Thoracic aorta (tissue), 2 donors: Measurements from ENCODE around the gene ODF2. TPM values are rescaled to one million over a fixed set of nuclear protein-coding genes. Genes with fewer than 3 reads are reported as not detected.
A peak's percentile ranks its signal among the peaks of the same experiment; 100 is the strongest.

Experiments
- ATAC-seq: fragments of 150-250 bp; one replicate; pipeline ENCODE4 v1.8.0; 2017; ENCODE audit warnings: low read depth; ENCODE audit not compliant: insufficient number of reproducible peaks, low FRiP score
- DNase-seq: peaks from one replicate; pipeline ENCODE4 v3.0.0-alpha.2; 2020; ENCODE audit warnings: low spot score
- H3K27ac ChIP-seq, 2 donors: fragments of 200-600 bp; sonication (generic); 1 replicate in 1 of 2; 2 replicates in 1 of 2; pipeline ENCODE4 v1.5.1; 2016; ENCODE audit warnings: mild to moderate bottlenecking in 2 of 2, moderate library complexity in 2 of 2
- H3K27me3 ChIP-seq: fragments of 200-600 bp; sonication (generic); replicated peaks from 2 replicates; pipeline ENCODE4 v1.6.0; 2016; ENCODE audit warnings: mild to moderate bottlenecking; ENCODE audit not compliant: insufficient read depth
- H3K36me3 ChIP-seq: fragments of 200-600 bp; sonication (generic); one replicate; pipeline ENCODE4 v1.5.1; 2016
- H3K4me1 ChIP-seq, 2 donors: fragments of 200-600 bp; sonication (generic); 1 replicate in 1 of 2; 2 replicates in 1 of 2; pipeline versions ENCODE4 v1.5.1 to v1.6.0; 2016; ENCODE audit warnings: low read depth in 2 of 2, mild to moderate bottlenecking in 1 of 2; ENCODE audit not compliant: control insufficient read depth in 1 of 2
- H3K4me3 ChIP-seq: fragments of 200-600 bp; sonication (generic); 2 replicates; pipeline ENCODE4 v1.5.1; 2016; ENCODE audit warnings: mild to moderate bottlenecking
- H3K9me3 ChIP-seq: fragments of 200-600 bp; sonication (generic); 2 replicates; pipeline ENCODE4 v1.5.1; 2016
- CTCF ChIP-seq: fragments of 200-600 bp; sonication (generic); IDR thresholded peaks from one replicate; pipeline ENCODE4 v1.5.1; 2019; ENCODE audit warnings: antibody characterized with exemption
- total RNA-seq, 2 donors: library from RNA; depleted of rRNA; stranded (reverse); fragments of >200 nt; gene quantifications; one replicate each; pipeline versions ENCODE4 v1.1.0 to v1.2.3, GENCODE V29; 2016

ODF2 gene
- total RNA-seq, 2 donors from 2014 or later: 22.5 to 36.5 TPM

GRCh38 chr9:128540634-128541360 is 85.0 kb downstream of the ODF2 start:
- Histone ChIP-seq H3K4me3 (no peak overlapping the region), H3K36me3 (peaks cover 64% of the 10 kb centered on the region), H3K9me3 (no peaks in the 10 kb centered on the region), H3K27me3 (no peaks in the 10 kb centered on the region), H3K27ac (no peak overlapping the region), H3K4me1 (no peaks in the 10 kb centered on the region)
- no peak for DNase-seq
- TF ChIP-seq CTCF: no peak
- ATAC-seq: no peak

DNA sequence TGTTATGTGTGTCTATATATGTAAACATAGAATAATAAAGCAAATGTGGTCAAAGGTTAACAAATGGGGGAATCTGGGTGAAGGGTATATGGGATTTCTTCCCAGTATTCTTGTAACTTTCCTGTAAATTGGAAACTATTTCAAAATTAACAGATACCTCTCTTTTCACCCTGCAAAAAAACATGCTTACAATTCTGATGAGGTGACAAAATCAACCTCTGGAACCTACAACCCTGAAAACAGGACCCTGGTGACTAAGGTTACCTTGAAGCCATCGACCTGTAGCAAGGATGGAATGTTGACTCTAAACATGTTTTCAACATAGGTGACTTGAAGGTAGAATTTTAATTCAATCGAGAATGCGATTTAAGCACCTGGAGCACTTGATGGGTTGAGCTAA is 90.7 kb downstream of the ODF2 start:
- no peak overlapping the region for H3K27ac ChIP-seq
- peaks cover 13 to 20% of the 10 kb centered on the region in 2 donors for H3K4me1 ChIP-seq
- no peak for TF ChIP-seq CTCF
- peaks cover 13% of the 10 kb centered on the region for H3K36me3 ChIP-seq
- H3K27me3 ChIP-seq: no peaks in the 10 kb centered on the region
- no peak for ATAC-seq
- DNase-seq: no peak
- H3K9me3 ChIP-seq: no peaks in the 10 kb centered on the region
- no peak overlapping the region for H3K4me3 ChIP-seq

- H3K4me3 ChIP-seq: no peak overlapping the region
- no peaks in the 10 kb centered on the region for H3K36me3 ChIP-seq
- DNase-seq: no peak
- no peak overlapping the region for H3K27ac ChIP-seq
- H3K27me3 ChIP-seq: no peaks in the 10 kb centered on the region
- peaks cover 16 to 24% of the 10 kb centered on the region in 2 donors for H3K4me1 ChIP-seq
- ATAC-seq: no peak
- no peak for TF ChIP-seq CTCF
- H3K9me3 ChIP-seq: no peaks in the 10 kb centered on the region
Measured at GRCh38 chr9:128548876-128549275, 93.1 kb downstream of the ODF2 start.

GRCh38 chr9:128550226-128550625 is 94.4 kb downstream of the ODF2 start:
- Histone ChIP-seq H3K4me3 (no peak overlapping the region), H3K27ac (peak overlapping the region; percentile 93 to 95), H3K9me3 (no peaks in the 10 kb centered on the region), H3K4me1 (peaks cover 28 to 37% of the 10 kb centered on the region in 2 donors), H3K36me3 (no peaks in the 10 kb centered on the region), H3K27me3 (no peaks in the 10 kb centered on the region)
- no peak for ATAC-seq
- no peak for TF ChIP-seq CTCF
- no peak for DNase-seq

Other genes with a start within 250 kb of the ODF2 start
- 100 to 1,000 TPM; 115 to 141 TPM for gene GOLGA2, start 180.0 kb upstream of the ODF2 start, total RNA-seq
- gene SWI5, start 179.7 kb upstream of the ODF2 start, total RNA-seq: 10 to 100 TPM; 12.0 to 26.8 TPM
- gene TRUB2, start 133.6 kb upstream of the ODF2 start, total RNA-seq: 1 to 10 TPM; 7.4 to 8.4 TPM
- gene COQ4, start 133.2 kb upstream of the ODF2 start, total RNA-seq: 10 to 100 TPM; 28.7 to 40.1 TPM
- gene SLC27A4, start 115.5 kb upstream of the ODF2 start, total RNA-seq: 10 to 100 TPM; 20.9 to 36.8 TPM
- gene URM1, start 84.6 kb upstream of the ODF2 start, total RNA-seq: 10 to 100 TPM; 25.3 to 71.8 TPM
- 100 to 1,000 TPM in 1 of 2 donors, 10 to 100 TPM in 1; 51.8 to 120 TPM for gene CERCAM, start 35.1 kb upstream of the ODF2 start, total RNA-seq
- gene GLE1, start 48.7 kb downstream of the ODF2 start, total RNA-seq: 10 to 100 TPM; 15.6 to 21.7 TPM
- gene SPTAN1, start 96.6 kb downstream of the ODF2 start, total RNA-seq: 100 to 1,000 TPM; 324 to 348 TPM
- gene DYNC2I2, start 200.8 kb downstream of the ODF2 start, total RNA-seq: 10 to 100 TPM; 30.8 to 43.9 TPM
- gene SET, start 233.2 kb downstream of the ODF2 start, total RNA-seq: 100 to 1,000 TPM in 1 of 2 donors, 10 to 100 TPM in 1; 83.3 to 201 TPM
- 1 to 10 TPM; 4.4 to 4.7 TPM for gene PKN3, start 246.5 kb downstream of the ODF2 start, total RNA-seq